ENCODE results near the gene ADM5. TPM values are rescaled to one million over a fixed set of nuclear protein-coding genes. Genes with fewer than 3 reads are reported as not detected.

Gene ADM5
- total and polyA plus RNA-seq, 2 experiments from 2014 or later, result 2.8 to 5.7 TPM

GRCh38 chr19:49651820-49652550, 37.4 kb upstream of the ADM5 start:
- no peak; the same call in 2 of the 3 replicates for ATAC-seq
- no peak overlapping the region for H2AFZ ChIP-seq
- Mint-ChIP-seq H3K4me3 (no peak overlapping the region), H3K9me3 (no peaks in the 10 kb centered on the region), H3K36me3 (ENCODE audit: low read depth) (peaks cover 55% of the 10 kb centered on the region), H3K4me1 (peaks cover 7% of the 10 kb centered on the region), H3K27ac (no peak overlapping the region), H3K27me3 (ENCODE audit: insufficient read depth, low read depth, poor library complexity) (peaks cover 6% of the 10 kb centered on the region)
- no peaks in the 10 kb centered on the region for H3K27me3 ChIP-seq (ENCODE audit: insufficient read depth)
- H3K4me1 ChIP-seq (ENCODE audit: insufficient read depth), result no peaks in the 10 kb centered on the region
- H3F3A ChIP-seq (replicated peaks; ENCODE audit: low read depth), result no peaks in the 10 kb centered on the region; the same call in 1 of the 2 replicates
- H3K79me2 ChIP-seq (replicated peaks; ENCODE audit: insufficient read depth), result no peaks in the 10 kb centered on the region
- no peaks in the 10 kb centered on the region; the same call in none of the 2 replicates for H4K20me1 ChIP-seq (replicated peaks; ENCODE audit: insufficient read depth)
- H3K4me2 ChIP-seq, result no peak overlapping the region
- H3K36me3 ChIP-seq (ENCODE audit: insufficient read depth), result peaks cover 13% of the 10 kb centered on the region
- H3K4me3 ChIP-seq, result no peak overlapping the region
- H3K27ac ChIP-seq (ENCODE audit: low read depth), result no peak overlapping the region
- TF ChIP-seq ZNF331 (CRISPR knock-in tag; IDR thresholded peaks at IDR 0.05; ENCODE audit: low read depth) (no peak), JUNB (IDR thresholded peaks at IDR 0.05; ENCODE audit: unreplicated experiment) (no peak), CTCF (conservative IDR thresholded peaks at IDR 0.05; ENCODE audit: low read depth in 2 of 2) (no peak), ETS1 (IDR thresholded peaks at IDR 0.05) (no peak)
- DNase-seq (ENCODE audit: low spot score), result peak; percentile 31
- H3K9me2 ChIP-seq (ENCODE audit: insufficient read depth), result no peaks in the 10 kb centered on the region

- Histone ChIP-seq H3K4me3 (no peak overlapping the region), H3K27me3 (ENCODE audit: insufficient read depth) (no peaks in the 10 kb centered on the region), H3K9me2 (ENCODE audit: insufficient read depth) (no peaks in the 10 kb centered on the region), H3K79me2 (replicated peaks; ENCODE audit: insufficient read depth) (no peaks in the 10 kb centered on the region), H4K20me1 (replicated peaks; ENCODE audit: insufficient read depth) (no peaks in the 10 kb centered on the region; the same call in 1 of the 2 replicates), H3K36me3 (ENCODE audit: insufficient read depth) (peaks cover 13% of the 10 kb centered on the region), H3K27ac (ENCODE audit: low read depth) (no peak overlapping the region), H3K4me2 (no peak overlapping the region), H3F3A (replicated peaks; ENCODE audit: low read depth) (peaks cover 5% of the 10 kb centered on the region; the same call in 1 of the 2 replicates), H2AFZ (no peak overlapping the region), H3K4me1 (ENCODE audit: insufficient read depth) (no peaks in the 10 kb centered on the region)
- no peak for DNase-seq (ENCODE audit: low spot score)
- H3K36me3 Mint-ChIP-seq (ENCODE audit: low read depth), result peaks cover 58% of the 10 kb centered on the region
- H3K27ac Mint-ChIP-seq, result no peak overlapping the region
- peaks cover 11% of the 10 kb centered on the region for H3K27me3 Mint-ChIP-seq (ENCODE audit: insufficient read depth, low read depth, poor library complexity)
- ATAC-seq, result no peak
- H3K4me3 Mint-ChIP-seq, result no peak overlapping the region
- H3K9me3 Mint-ChIP-seq, result peaks cover 3% of the 10 kb centered on the region; the same call in 1 of the 3 replicates
- H3K4me1 Mint-ChIP-seq, result peaks cover 8% of the 10 kb centered on the region
- TF ChIP-seq EZH2phosphoT487 (IDR thresholded peaks at IDR 0.05; ENCODE audit: unreplicated experiment) (no peak), POLR2AphosphoS5 (IDR thresholded peaks at IDR 0.05; ENCODE audit: low read depth) (no peak), ZNF462 (CRISPR knock-in tag; IDR thresholded peaks at IDR 0.05) (no peak), STAT1 (IDR thresholded peaks at IDR 0.05; ENCODE audit: unreplicated experiment) (no peak)
Measured at GRCh38 chr19:49652551-49653465, 36.6 kb upstream of the ADM5 start.

Data from GM23338 (cell line).